WTC11 (cell line): Measurements from ENCODE around the gene RERG. TPM values are rescaled to one million over a fixed set of nuclear protein-coding genes. Genes with fewer than 3 reads are reported as not detected.

ENCODE experiments used
- ATAC-seq: fragments of 200-7000 bp; cut with Tn5 transposase; 2 replicates; pipeline ENCODE4 v1.10.0; 2021; ENCODE audit warnings: mild to moderate bottlenecking, moderate library complexity
- CTCF ChIA-PET: fragments of 300-600 bp; sonication (Branson Sonifier 250); formaldehyde crosslinking; loops from one replicate; lab custom pipeline; 2021; ENCODE audit warnings: antibody characterized with exemption; lab: Charles Lee
- POLR2A ChIA-PET: fragments of 350-600 bp; sonication (Branson Sonifier 250); formaldehyde crosslinking; loops from one replicate; lab custom pipeline; 2021; ENCODE audit warnings: antibody characterized with exemption; lab: Charles Lee
- DNase-seq: peaks from one replicate; pipeline ENCODE4 v3.0.0; 2021; ENCODE audit warnings: low spot score
- H3K27ac Mint-ChIP-seq: 2 replicates; pipeline ENCODE4 v1.8.0; 2021; ENCODE audit warnings: mixed read lengths
- H3K27me3 Mint-ChIP-seq: 2 replicates; pipeline ENCODE4 v1.8.0; 2021; ENCODE audit warnings: low read depth, mild to moderate bottlenecking, moderate library complexity, mixed read lengths
- H3K36me3 Mint-ChIP-seq: 2 replicates; pipeline ENCODE4 v1.8.0; 2021; ENCODE audit warnings: mixed read lengths
- H3K4me1 Mint-ChIP-seq: 2 replicates; pipeline ENCODE4 v1.8.0; 2022; ENCODE audit warnings: mixed read lengths
- H3K4me3 Mint-ChIP-seq: 2 replicates; pipeline ENCODE4 v1.8.0; 2021; ENCODE audit warnings: mild to moderate bottlenecking, moderate library complexity, mixed read lengths
- H3K9me3 Mint-ChIP-seq: 2 replicates; pipeline ENCODE4 v1.8.0; 2021; ENCODE audit warnings: mixed read lengths
- CREM ChIP-seq: sonication (generic); formaldehyde crosslinking; IDR thresholded peaks from 2 replicates; pipeline ENCODE4 v1.8.1; 2022; ENCODE audit warnings: mild to moderate bottlenecking, missing genetic modification reagents, moderate library complexity
- E2F4 ChIP-seq: sonication (generic); formaldehyde crosslinking; IDR thresholded peaks from 2 replicates; pipeline ENCODE4 v1.8.1; 2022; ENCODE audit warnings: low read depth, mild to moderate bottlenecking, moderate library complexity, missing genetic modification reagents, borderline replicate concordance
- ERG ChIP-seq: fragments of 250-450 bp; sonication (Bioruptor Pico); IDR thresholded peaks from 2 replicates; pipeline ENCODE4 v1.8.0; 2021; ENCODE audit warnings: mild to moderate bottlenecking
- FOXJ3 ChIP-seq: sonication (generic); formaldehyde crosslinking; IDR thresholded peaks from 2 replicates; pipeline ENCODE4 v1.9.0; 2021; ENCODE audit warnings: missing genetic modification reagents, mild to moderate bottlenecking, borderline replicate concordance
- HMGA2 ChIP-seq: fragments of 250-450 bp; sonication (Bioruptor Pico); IDR thresholded peaks from 2 replicates; pipeline ENCODE4 v1.4.0; 2021; ENCODE audit warnings: mild to moderate bottlenecking, moderate library complexity
- IRF1 ChIP-seq: sonication (generic); formaldehyde crosslinking; IDR thresholded peaks from 2 replicates; pipeline ENCODE4 v1.8.0; 2023; ENCODE audit warnings: missing genetic modification reagents
- JUN ChIP-seq: sonication (generic); formaldehyde crosslinking; IDR thresholded peaks from 2 replicates; pipeline ENCODE4 v1.8.0; 2023; ENCODE audit warnings: mild to moderate bottlenecking, missing genetic modification reagents
- MXD4 ChIP-seq: fragments of 250-450 bp; sonication (Bioruptor Pico); IDR thresholded peaks from 2 replicates; pipeline ENCODE4 v1.8.0; 2021; ENCODE audit warnings: mild to moderate bottlenecking, moderate library complexity, borderline replicate concordance
- NFE2L1 ChIP-seq: sonication (generic); formaldehyde crosslinking; IDR thresholded peaks from 2 replicates; pipeline ENCODE4 v1.8.1; 2023; ENCODE audit warnings: missing genetic modification reagents
- NR1H2 ChIP-seq: sonication (generic); formaldehyde crosslinking; IDR thresholded peaks from 2 replicates; pipeline ENCODE4 v1.9.0; 2021; ENCODE audit warnings: mild to moderate bottlenecking, moderate library complexity, missing genetic modification reagents
- NR3C1 ChIP-seq: sonication (generic); formaldehyde crosslinking; conservative IDR thresholded peaks from 2 replicates; pipeline ENCODE4 v1.8.1; 2023; ENCODE audit warnings: low read depth, mild to moderate bottlenecking, missing genetic modification reagents
- SP1 ChIP-seq: sonication (generic); formaldehyde crosslinking; conservative IDR thresholded peaks from 2 replicates; pipeline ENCODE4 v1.8.1; 2022; ENCODE audit warnings: missing genetic modification reagents
- TCF7 ChIP-seq: sonication (generic); formaldehyde crosslinking; IDR thresholded peaks from 2 replicates; pipeline ENCODE4 v1.8.0; 2022; ENCODE audit warnings: mild to moderate bottlenecking, low read depth, missing genetic modification reagents, moderate library complexity
- TEAD1 ChIP-seq: sonication (generic); formaldehyde crosslinking; IDR thresholded peaks from 2 replicates; pipeline ENCODE4 v1.8.0; 2022; ENCODE audit warnings: mild to moderate bottlenecking, missing genetic modification reagents
- TEAD4 ChIP-seq: sonication (generic); formaldehyde crosslinking; IDR thresholded peaks from 2 replicates; pipeline ENCODE4 v1.8.0; 2022; ENCODE audit warnings: mild to moderate bottlenecking, missing genetic modification reagents
- ZBTB21 ChIP-seq: sonication (generic); formaldehyde crosslinking; IDR thresholded peaks from 2 replicates; pipeline ENCODE4 v1.8.1; 2023; ENCODE audit warnings: mild to moderate bottlenecking, missing genetic modification reagents, borderline replicate concordance
- ZNF396 ChIP-seq: fragments of 250-450 bp; sonication (Bioruptor Pico); IDR thresholded peaks from 2 replicates; pipeline ENCODE4 v1.8.0; 2021; ENCODE audit warnings: mild to moderate bottlenecking, moderate library complexity, borderline replicate concordance
- total RNA-seq: library from RNA; stranded (reverse); gene quantifications from 3 replicates; pipeline ENCODE4 v1.2.3, GENCODE V29; 2021
- TF ChIP-seq, protein P1 (sequence below): fragments of 250-450 bp; sonication (Bioruptor Pico); IDR thresholded peaks from 2 replicates; pipeline ENCODE4 v2.1.2; 2022; ENCODE audit warnings: mild to moderate bottlenecking, moderate library complexity
- TF ChIP-seq, protein P2 (sequence below): sonication (generic); formaldehyde crosslinking; IDR thresholded peaks from 2 replicates; pipeline ENCODE4 v1.8.0; 2022; ENCODE audit warnings: mild to moderate bottlenecking, missing genetic modification reagents
- TF ChIP-seq, protein P3 (sequence below): sonication (generic); formaldehyde crosslinking; IDR thresholded peaks from 2 replicates; pipeline ENCODE4 v1.8.1; 2023; ENCODE audit warnings: mild to moderate bottlenecking, missing genetic modification reagents

RERG gene
- total RNA-seq, 1 experiment from 2014 or later: 0.28 TPM

DNA sequence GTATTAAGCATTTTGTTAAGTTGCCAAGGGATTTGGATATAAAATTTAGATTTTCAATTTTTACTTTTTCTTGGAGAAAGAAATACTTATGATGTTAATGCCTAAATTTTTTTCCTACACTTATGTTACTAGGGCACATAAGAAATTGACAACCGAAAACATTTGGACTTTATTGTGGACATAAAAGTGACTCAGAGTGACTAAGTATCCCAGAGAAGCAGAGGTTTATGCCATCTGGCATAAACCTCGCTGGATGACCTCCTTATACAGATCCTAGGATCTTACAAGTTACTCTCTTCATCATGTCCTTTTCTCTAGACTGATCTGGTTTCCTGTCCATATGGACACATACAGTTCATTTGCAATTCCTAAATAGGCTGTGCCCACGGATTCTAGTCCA lies 89.8 kb downstream of the RERG start (continued):
- TF ChIP-seq E2F4 (CRISPR knock-in tag): no peak
- no peak for TF ChIP-seq CREM (CRISPR knock-in tag)

- H3K4me3 Mint-ChIP-seq: no peak overlapping the region
- no peak for DNase-seq
- no peak for ATAC-seq
- no peaks in the 10 kb centered on the region for H3K27me3 Mint-ChIP-seq
- H3K27ac Mint-ChIP-seq: no peak overlapping the region
- ChIA-PET POLR2A (no interaction called here), CTCF (no interaction called here)
- H3K9me3 Mint-ChIP-seq: no peaks in the 10 kb centered on the region
- TF ChIP-seq SP1 (CRISPR knock-in tag) (no peak), NR3C1 (CRISPR knock-in tag) (no peak), FOXJ3 (CRISPR knock-in tag) (no peak), TEAD1 (CRISPR knock-in tag) (no peak), IRF1 (CRISPR knock-in tag) (no peak), NR1H2 (CRISPR knock-in tag) (no peak)
- TF ChIP-seq, protein P1, sequence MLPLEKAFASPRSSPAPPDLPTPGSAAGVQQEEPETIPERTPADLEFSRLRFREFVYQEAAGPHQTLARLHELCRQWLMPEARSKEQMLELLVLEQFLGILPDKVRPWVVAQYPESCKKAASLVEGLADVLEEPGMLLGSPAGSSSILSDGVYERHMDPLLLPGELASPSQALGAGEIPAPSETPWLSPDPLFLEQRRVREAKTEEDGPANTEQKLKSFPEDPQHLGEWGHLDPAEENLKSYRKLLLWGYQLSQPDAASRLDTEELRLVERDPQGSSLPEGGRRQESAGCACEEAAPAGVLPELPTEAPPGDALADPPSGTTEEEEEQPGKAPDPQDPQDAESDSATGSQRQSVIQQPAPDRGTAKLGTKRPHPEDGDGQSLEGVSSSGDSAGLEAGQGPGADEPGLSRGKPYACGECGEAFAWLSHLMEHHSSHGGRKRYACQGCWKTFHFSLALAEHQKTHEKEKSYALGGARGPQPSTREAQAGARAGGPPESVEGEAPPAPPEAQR (CRISPR knock-in tag): no peak
- H3K36me3 Mint-ChIP-seq: no peaks in the 10 kb centered on the region
- H3K4me1 Mint-ChIP-seq: no peaks in the 10 kb centered on the region
These were observed 90.7 kb downstream of the RERG start for GRCh38 chr12:15130541-15130940.

DNA sequence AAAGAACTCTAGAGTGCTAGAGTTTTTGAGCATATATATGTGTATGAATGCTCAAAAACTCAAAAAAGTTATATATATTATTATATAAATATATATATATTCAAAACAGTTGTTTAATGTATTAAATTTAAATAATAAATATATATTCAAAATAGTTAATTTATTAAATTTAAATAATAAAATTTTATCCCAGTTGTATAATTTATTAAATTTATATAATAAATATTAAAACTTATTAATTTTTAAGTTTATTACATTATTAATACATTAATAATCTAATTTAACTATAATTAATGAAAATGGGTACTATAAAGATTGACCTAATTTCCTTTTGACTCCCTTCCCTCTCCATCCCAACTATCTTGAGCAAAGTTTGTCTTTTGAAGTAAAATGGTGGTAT lies 97.8 kb downstream of the RERG start:
- no peak for TF ChIP-seq TCF7 (CRISPR knock-in tag)
- TF ChIP-seq HMGA2 (CRISPR knock-in tag): peak; percentile 94
- TF ChIP-seq, all 79 proteins: peak for 1
- no peaks in the 10 kb centered on the region for H3K9me3 Mint-ChIP-seq
- ATAC-seq (no peak), DNase-seq (no peak)
- H3K36me3 Mint-ChIP-seq: no peaks in the 10 kb centered on the region
- H3K4me1 Mint-ChIP-seq: no peaks in the 10 kb centered on the region
- no peak overlapping the region for H3K27ac Mint-ChIP-seq
- no peak overlapping the region for H3K4me3 Mint-ChIP-seq
- ChIA-PET CTCF (interaction anchor here (0.6 kb wide), 1 partner anchor 128 kb away, joined by 3 read pairs; no protein-coding TSS in a partner anchor), POLR2A (no interaction called here)
- no peaks in the 10 kb centered on the region for H3K27me3 Mint-ChIP-seq

DNA sequence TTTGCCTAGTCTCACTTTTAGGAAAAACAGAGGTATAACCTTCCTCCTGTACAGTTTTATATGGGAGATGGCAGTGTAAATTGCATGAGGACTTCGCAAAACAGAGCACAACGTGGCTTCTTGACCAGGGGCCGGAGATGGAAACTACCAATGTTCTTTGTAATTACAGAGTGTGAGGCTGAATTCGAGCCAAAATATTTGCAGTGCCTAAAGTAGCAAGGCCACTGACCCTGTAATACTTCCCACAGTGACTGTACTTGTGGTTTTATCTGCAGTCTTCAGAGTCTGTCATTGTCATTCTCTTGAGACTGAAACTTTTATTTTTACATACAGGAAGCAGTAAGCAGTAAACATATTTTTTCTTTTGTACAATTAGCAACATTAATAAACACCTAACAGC lies 98.9 kb downstream of the RERG start:
- no peaks in the 10 kb centered on the region for H3K4me1 Mint-ChIP-seq
- H3K4me3 Mint-ChIP-seq: no peak overlapping the region
- H3K36me3 Mint-ChIP-seq: no peaks in the 10 kb centered on the region
- TF ChIP-seq SP1 (CRISPR knock-in tag) (no peak), ZBTB21 (CRISPR knock-in tag) (no peak), ZNF396 (CRISPR knock-in tag) (no peak)
- ATAC-seq (no peak), DNase-seq (no peak)
- no peaks in the 10 kb centered on the region for H3K9me3 Mint-ChIP-seq
- CTCF ChIA-PET: no interaction called here
- no peaks in the 10 kb centered on the region for H3K27me3 Mint-ChIP-seq
- POLR2A ChIA-PET: no interaction called here
- H3K27ac Mint-ChIP-seq: no peak overlapping the region

GRCh38 chr12:15118955-15119354 lies 102.3 kb downstream of the RERG start:
- Mint-ChIP-seq H3K4me3 (no peak overlapping the region), H3K27me3 (no peaks in the 10 kb centered on the region), H3K9me3 (no peaks in the 10 kb centered on the region), H3K27ac (no peak overlapping the region), H3K36me3 (no peaks in the 10 kb centered on the region), H3K4me1 (0 out of 2 replicates have a peak, but pooled peaks cover 3% of the 10 kb centered on the region)
- POLR2A ChIA-PET: no interaction called here
- DNase-seq (no peak), ATAC-seq (no peak)
- CTCF ChIA-PET: no interaction called here
- TF ChIP-seq TEAD4 (CRISPR knock-in tag): no peak
- TF ChIP-seq MXD4 (CRISPR knock-in tag): no peak
- TF ChIP-seq NFE2L1 (CRISPR knock-in tag): no peak
- TF ChIP-seq ERG (CRISPR knock-in tag): no peak
- no peak for TF ChIP-seq JUN (CRISPR knock-in tag)
- TF ChIP-seq, protein P2, sequence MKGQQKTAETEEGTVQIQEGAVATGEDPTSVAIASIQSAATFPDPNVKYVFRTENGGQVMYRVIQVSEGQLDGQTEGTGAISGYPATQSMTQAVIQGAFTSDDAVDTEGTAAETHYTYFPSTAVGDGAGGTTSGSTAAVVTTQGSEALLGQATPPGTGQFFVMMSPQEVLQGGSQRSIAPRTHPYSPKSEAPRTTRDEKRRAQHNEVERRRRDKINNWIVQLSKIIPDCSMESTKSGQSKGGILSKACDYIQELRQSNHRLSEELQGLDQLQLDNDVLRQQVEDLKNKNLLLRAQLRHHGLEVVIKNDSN (CRISPR knock-in tag): no peak
- TF ChIP-seq, protein P3, sequence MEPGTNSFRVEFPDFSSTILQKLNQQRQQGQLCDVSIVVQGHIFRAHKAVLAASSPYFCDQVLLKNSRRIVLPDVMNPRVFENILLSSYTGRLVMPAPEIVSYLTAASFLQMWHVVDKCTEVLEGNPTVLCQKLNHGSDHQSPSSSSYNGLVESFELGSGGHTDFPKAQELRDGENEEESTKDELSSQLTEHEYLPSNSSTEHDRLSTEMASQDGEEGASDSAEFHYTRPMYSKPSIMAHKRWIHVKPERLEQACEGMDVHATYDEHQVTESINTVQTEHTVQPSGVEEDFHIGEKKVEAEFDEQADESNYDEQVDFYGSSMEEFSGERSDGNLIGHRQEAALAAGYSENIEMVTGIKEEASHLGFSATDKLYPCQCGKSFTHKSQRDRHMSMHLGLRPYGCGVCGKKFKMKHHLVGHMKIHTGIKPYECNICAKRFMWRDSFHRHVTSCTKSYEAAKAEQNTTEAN (CRISPR knock-in tag): no peak
- TF ChIP-seq HMGA2 (CRISPR knock-in tag): no peak
